ENCODE measurements around the gene CCDC126.

- TF ChIP-seq POLR2A (IDR thresholded peaks at IDR 0.05) (no peak), CTCF (IDR thresholded peaks at IDR 0.05) (no peak)
Observed at GRCh38 chr7:23604296-23604640, 7.1 kb downstream of the CCDC126 start.
